OCI-LY7 (cell line): ENCODE results near the gene IRF2. TPM values are rescaled to one million over a fixed set of nuclear protein-coding genes. Genes with fewer than 3 reads are reported as not detected.
A peak's percentile ranks its signal among the peaks of the same experiment; 100 is the strongest.

ENCODE experiments used
- BruUV-seq: library from RNA; stranded (reverse); fragments of 400-500 nt; replicated peaks from 2 replicates; lab custom pipeline; 2021; lab: Mats Ljungman, UMichigan
- CTCF ChIA-PET: fragments of 300-600 bp; sonication (Branson Sonifier 250); formaldehyde crosslinking; loops from one replicate; lab custom pipeline; 2022; ENCODE audit warnings: antibody characterized with exemption; ENCODE audit not compliant: unreplicated experiment; lab: Charles Lee
- POLR2A ChIA-PET: fragments of 300-600 bp; sonication (Branson Sonifier 250); formaldehyde crosslinking; loops from one replicate; lab custom pipeline; 2022; ENCODE audit warnings: antibody characterized with exemption; lab: Charles Lee
- DNase-seq: peaks from one replicate; pipeline ENCODE4 v3.0.0-alpha.2; 2015; ENCODE audit warnings: low spot score
- H2AFZ ChIP-seq: fragments of 200-600 bp; sonication (generic), shearing (Covaris generic); 2 replicates; pipeline ENCODE4 v1.6.1; 2014; ENCODE audit warnings: mild to moderate bottlenecking, antibody characterized with exemption, low read length, moderate library complexity
- H3K27ac ChIP-seq: fragments of 200-600 bp; sonication (generic); 2 replicates; pipeline ENCODE4 v1.5.1; 2014; ENCODE audit warnings: mixed run types, low read depth, mild to moderate bottlenecking, moderate library complexity, low read length, inconsistent platforms; ENCODE audit not compliant: poor library complexity, severe bottlenecking
- H3K36me3 ChIP-seq: fragments of 200-600 bp; sonication (generic); 2 replicates; pipeline ENCODE4 v1.6.1; 2014; ENCODE audit warnings: mild to moderate bottlenecking, antibody characterized with exemption, low read length, moderate library complexity, mixed read lengths; ENCODE audit not compliant: insufficient read depth
- H3K4me1 ChIP-seq: fragments of 200-600 bp; sonication (generic); 2 replicates; pipeline ENCODE4 v1.5.1; 2014; ENCODE audit warnings: mild to moderate bottlenecking, low read length; ENCODE audit not compliant: insufficient read depth, poor library complexity, severe bottlenecking
- H3K4me2 ChIP-seq: fragments of 200-600 bp; sonication (generic); 2 replicates; pipeline ENCODE4 v1.6.1; 2014; ENCODE audit warnings: mild to moderate bottlenecking, low read length
- H3K4me3 ChIP-seq: fragments of 200-600 bp; sonication (generic); 2 replicates; pipeline ENCODE4 v1.5.1; 2014; ENCODE audit warnings: mild to moderate bottlenecking, low read depth, low read length; ENCODE audit not compliant: poor library complexity, severe bottlenecking
- H3K79me2 ChIP-seq: fragments of 200-600 bp; sonication (generic); 2 replicates; pipeline ENCODE4 v1.6.1; 2016; ENCODE audit warnings: low read depth, mild to moderate bottlenecking, low read length, moderate library complexity, mixed read lengths; ENCODE audit not compliant: insufficient read depth
- H3K9me2 ChIP-seq: fragments of 200-600 bp; sonication (generic); 2 replicates; pipeline ENCODE4 v1.6.1; 2016; ENCODE audit warnings: mild to moderate bottlenecking, low read length, mixed read lengths; ENCODE audit not compliant: insufficient read depth
- H3K9me3 ChIP-seq: fragments of 200-600 bp; sonication (generic); 2 replicates; pipeline ENCODE4 v1.6.1; 2014; ENCODE audit warnings: mild to moderate bottlenecking, mixed run types, low read length, mixed read lengths
- H4K20me1 ChIP-seq: fragments of 200-600 bp; sonication (generic); 2 replicates; pipeline ENCODE4 v1.6.1; 2014; ENCODE audit warnings: mild to moderate bottlenecking, antibody characterized with exemption, low read length, moderate library complexity, mixed read lengths; ENCODE audit not compliant: insufficient read depth
- CTCF ChIP-seq: fragments of 200-600 bp; sonication (generic); conservative IDR thresholded peaks from 2 replicates; pipeline ENCODE4 v1.5.1; 2014; ENCODE audit warnings: mild to moderate bottlenecking, antibody characterized with exemption, low read length, moderate library complexity, mixed read lengths
- EZH2phosphoT487 ChIP-seq: fragments of 200-600 bp; sonication (generic); IDR thresholded peaks from 2 replicates; pipeline ENCODE4 v1.6.1; 2018; ENCODE audit warnings: low read depth, borderline replicate concordance, mild to moderate bottlenecking, mixed run types, antibody characterized with exemption, low read length, moderate library complexity, mixed read lengths
- intact Hi-C: fragments of 100-400 bp; cut with micrococcal nuclease; formaldehyde crosslinking; loops from one replicate; pipeline ENCODE4 v1.10.0; 2022; ENCODE audit not compliant: unreplicated experiment
- total RNA-seq, 2 experiments: library from RNA; depleted of rRNA in 1 of 2; stranded (reverse); fragments of >200 nt in 1 of 2; shearing (Covaris generic) in 1 of 2; gene quantifications; 2 replicates each; pipeline ENCODE4 v1.2.3, GENCODE V29; 2014 to 2022

IRF2 gene
- total RNA-seq, 2 experiments from 2014 or later = 32.3 to 37.8 TPM

- H3K27ac ChIP-seq = peak overlapping the region; percentile 41
- no peak overlapping the region for H2AFZ ChIP-seq
- H3K9me2 ChIP-seq = no peaks in the 10 kb centered on the region
- H3K4me1 ChIP-seq = peaks cover 61% of the 10 kb centered on the region
- peak; percentile 86 for DNase-seq
- TF ChIP-seq EZH2phosphoT487 (no peak), CTCF (no peak)
- H3K4me3 ChIP-seq = peak overlapping the region; percentile 8
- H4K20me1 ChIP-seq = 0 out of 2 replicates have a peak, but pooled peaks cover 6% of the 10 kb centered on the region
- H3K9me3 ChIP-seq = no peaks in the 10 kb centered on the region
- POLR2A ChIA-PET = interaction anchor here (0.6 to 1.5 kb wide), 7 partner anchors 31 to 1118 kb away, joined by 3 to 4 read pairs (median 3); no protein-coding TSS in a partner anchor
- no peaks in the 10 kb centered on the region for H3K79me2 ChIP-seq
- peaks cover 63% of the 10 kb centered on the region for H3K36me3 ChIP-seq
- BruUV-seq = no TSS peak
- intact Hi-C loops = loop anchor here (1.0 kb wide), 1 partner anchor 59 kb away; no protein-coding TSS in a partner anchor
- CTCF ChIA-PET = interaction anchor here (0.7 to 0.8 kb wide), 2 partner anchors 9 to 10 kb away, joined by 6 to 10 read pairs; no protein-coding TSS in a partner anchor
- H3K4me2 ChIP-seq = peak overlapping the region; percentile 54
These were observed 87.0 kb downstream of the IRF2 start for GRCh38 chr4:184387351-184387750.

GRCh38 chr4:184386271-184386781 lies 88.0 kb downstream of the IRF2 start:
- H3K79me2 ChIP-seq = no peaks in the 10 kb centered on the region
- no peak for TF ChIP-seq EZH2phosphoT487
- no peak for TF ChIP-seq CTCF
- ChIA-PET CTCF (no interaction called here), POLR2A (interaction anchor here (1.9 kb wide), 1 partner anchor 16 kb away, joined by 5 read pairs; no protein-coding TSS in a partner anchor)
- no peak overlapping the region for H3K27ac ChIP-seq
- BruUV-seq = no TSS peak
- intact Hi-C loops = no loop called here
- peaks cover 52% of the 10 kb centered on the region for H3K36me3 ChIP-seq
- H3K9me2 ChIP-seq = no peaks in the 10 kb centered on the region
- H3K9me3 ChIP-seq = no peaks in the 10 kb centered on the region
- no peak for DNase-seq
- H3K4me2 ChIP-seq = peak overlapping the region; percentile 78
- no peak overlapping the region for H2AFZ ChIP-seq
- no peak overlapping the region for H3K4me3 ChIP-seq
- H3K4me1 ChIP-seq = peaks cover 70% of the 10 kb centered on the region
- H4K20me1 ChIP-seq = 0 out of 2 replicates have a peak, but pooled peaks cover 6% of the 10 kb centered on the region

- TF ChIP-seq EZH2phosphoT487 (no peak), CTCF (no peak)
- Histone ChIP-seq H2AFZ (no peak overlapping the region), H3K36me3 (peaks cover 50% of the 10 kb centered on the region), H3K79me2 (no peaks in the 10 kb centered on the region), H4K20me1 (0 out of 2 replicates have a peak, but pooled peaks cover 6% of the 10 kb centered on the region), H3K4me1 (peaks cover 70% of the 10 kb centered on the region), H3K9me3 (no peaks in the 10 kb centered on the region; the same call in 1 of the 2 replicates), H3K4me3 (no peak overlapping the region), H3K9me2 (no peaks in the 10 kb centered on the region), H3K27ac (no peak overlapping the region), H3K4me2 (peak overlapping the region; percentile 78)
- ChIA-PET CTCF (no interaction called here), POLR2A (interaction anchor here (1.9 to 2.3 kb wide), 2 partner anchors 10 to 16 kb away, joined by 5 to 6 read pairs; no protein-coding TSS in a partner anchor)
- intact Hi-C loops = loop anchor here (2.0 kb wide), 2 partner anchors 103 to 121 kb away; no protein-coding TSS in a partner anchor
- BruUV-seq = no TSS peak
- no peak for DNase-seq
These were observed 88.6 kb downstream of the IRF2 start for GRCh38 chr4:184385705-184386141.
